RWPE1 (cell line): ENCODE data around the gene MYLIP.

Source experiments
- CTCF ChIA-PET: fragments of 350-600 bp; sonication (Branson Sonifier 250); formaldehyde crosslinking; extraction: SDS; loops from one replicate; lab custom pipeline; 2021; lab: Yijun Ruan, JAX
- POLR2A ChIA-PET: fragments of 400-600 bp; formaldehyde crosslinking; extraction: SDS; loops from one replicate; lab custom pipeline; 2020; ENCODE audit warnings: antibody characterized with exemption; ENCODE audit not compliant: low non-redundant PET; lab: Yijun Ruan, JAX
- DNase-seq: peaks from one replicate; pipeline ENCODE4 v3.0.0; 2012; ENCODE audit warnings: low spot score
- H3K27ac ChIP-seq: fragments of 450-650 bp; 2 replicates; pipeline ENCODE4 v1.5.1; 2017
- TF ChIP-seq, protein P1 (sequence below): fragments of 450-650 bp; conservative IDR thresholded peaks from 2 replicates; pipeline ENCODE4 v1.5.1; 2017; ENCODE audit warnings: low read depth, mild to moderate bottlenecking

MYLIP gene

DNA sequence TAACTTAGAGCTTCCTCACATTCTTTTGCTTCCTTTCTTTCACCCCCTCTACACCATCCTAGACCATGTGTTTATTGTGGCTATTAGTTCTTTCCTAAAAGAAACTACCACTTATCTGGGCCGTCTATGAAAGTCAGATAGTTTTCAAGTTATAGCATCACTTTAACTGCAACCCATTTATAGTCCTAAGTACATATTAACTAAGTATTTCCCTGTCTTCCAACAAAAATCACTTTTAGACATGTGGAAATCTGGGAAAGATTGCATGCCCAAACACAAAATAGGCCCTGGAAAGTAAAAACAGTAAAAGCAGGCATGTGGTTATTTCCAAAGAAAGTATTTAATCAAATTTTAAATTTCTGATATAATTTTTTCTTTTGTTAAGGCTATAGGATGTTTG is 5.5 kb downstream of the MYLIP start:
- DNase-seq, result no peak
- no peak overlapping the region for H3K27ac ChIP-seq
- POLR2A ChIA-PET, result no interaction called here
- TF ChIP-seq, protein P1, sequence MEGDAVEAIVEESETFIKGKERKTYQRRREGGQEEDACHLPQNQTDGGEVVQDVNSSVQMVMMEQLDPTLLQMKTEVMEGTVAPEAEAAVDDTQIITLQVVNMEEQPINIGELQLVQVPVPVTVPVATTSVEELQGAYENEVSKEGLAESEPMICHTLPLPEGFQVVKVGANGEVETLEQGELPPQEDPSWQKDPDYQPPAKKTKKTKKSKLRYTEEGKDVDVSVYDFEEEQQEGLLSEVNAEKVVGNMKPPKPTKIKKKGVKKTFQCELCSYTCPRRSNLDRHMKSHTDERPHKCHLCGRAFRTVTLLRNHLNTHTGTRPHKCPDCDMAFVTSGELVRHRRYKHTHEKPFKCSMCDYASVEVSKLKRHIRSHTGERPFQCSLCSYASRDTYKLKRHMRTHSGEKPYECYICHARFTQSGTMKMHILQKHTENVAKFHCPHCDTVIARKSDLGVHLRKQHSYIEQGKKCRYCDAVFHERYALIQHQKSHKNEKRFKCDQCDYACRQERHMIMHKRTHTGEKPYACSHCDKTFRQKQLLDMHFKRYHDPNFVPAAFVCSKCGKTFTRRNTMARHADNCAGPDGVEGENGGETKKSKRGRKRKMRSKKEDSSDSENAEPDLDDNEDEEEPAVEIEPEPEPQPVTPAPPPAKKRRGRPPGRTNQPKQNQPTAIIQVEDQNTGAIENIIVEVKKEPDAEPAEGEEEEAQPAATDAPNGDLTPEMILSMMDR, result no peak
- CTCF ChIA-PET, result no interaction called here

DNA sequence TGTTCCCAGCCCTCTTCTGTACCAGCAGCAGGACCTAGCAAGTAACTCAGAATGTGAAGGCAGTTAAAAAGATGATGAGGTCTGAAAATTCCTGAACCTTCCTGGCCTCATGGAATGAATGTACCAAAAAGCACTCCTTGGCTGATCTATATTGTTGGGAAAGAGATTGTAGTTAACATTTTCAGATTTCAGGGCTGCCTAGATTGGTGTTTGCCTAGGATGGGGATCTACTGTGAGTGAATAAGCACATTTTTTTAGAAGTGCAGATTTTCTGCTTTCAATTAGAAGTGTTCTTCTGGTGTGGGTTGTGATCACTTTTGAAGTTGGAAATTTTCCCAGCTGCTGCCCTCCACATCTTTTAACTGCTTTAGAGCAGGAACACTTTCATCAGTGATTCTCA is 6.2 kb downstream of the MYLIP start:
- ChIA-PET CTCF (no interaction called here), POLR2A (no interaction called here)
- H3K27ac ChIP-seq, result no peak overlapping the region
- TF ChIP-seq, protein P1, result no peak
- DNase-seq, result no peak

DNA sequence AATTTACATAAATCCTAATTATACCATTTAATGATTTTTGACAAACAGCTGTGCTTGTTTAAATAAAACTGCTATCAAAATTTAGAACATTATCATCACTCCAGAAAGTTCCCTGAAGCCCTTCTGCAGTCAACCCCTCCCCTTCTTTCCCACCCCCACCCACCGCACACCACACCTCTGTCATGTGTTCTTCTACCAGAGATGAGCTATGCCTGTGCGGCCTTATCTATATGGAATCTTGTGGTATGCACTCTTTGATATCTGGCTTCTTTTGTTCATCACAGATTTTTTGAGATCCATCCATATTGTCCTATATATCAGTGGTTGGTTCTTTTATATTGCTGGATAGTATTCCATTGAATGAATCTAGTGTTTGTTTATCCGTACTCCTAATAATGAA is 7.2 kb downstream of the MYLIP start:
- ChIA-PET POLR2A (interaction anchor here (0.6 kb wide), 1 partner anchor 12 kb away, joined by 5 read pairs; no protein-coding TSS in a partner anchor), CTCF (interaction anchor here (0.6 to 1.4 kb wide), 2 partner anchors 58 to 445 kb away, joined by 5 read pairs; no protein-coding TSS in a partner anchor)
- DNase-seq, result no peak
- H3K27ac ChIP-seq, result no peak overlapping the region
- TF ChIP-seq, protein P1, result no peak

DNA sequence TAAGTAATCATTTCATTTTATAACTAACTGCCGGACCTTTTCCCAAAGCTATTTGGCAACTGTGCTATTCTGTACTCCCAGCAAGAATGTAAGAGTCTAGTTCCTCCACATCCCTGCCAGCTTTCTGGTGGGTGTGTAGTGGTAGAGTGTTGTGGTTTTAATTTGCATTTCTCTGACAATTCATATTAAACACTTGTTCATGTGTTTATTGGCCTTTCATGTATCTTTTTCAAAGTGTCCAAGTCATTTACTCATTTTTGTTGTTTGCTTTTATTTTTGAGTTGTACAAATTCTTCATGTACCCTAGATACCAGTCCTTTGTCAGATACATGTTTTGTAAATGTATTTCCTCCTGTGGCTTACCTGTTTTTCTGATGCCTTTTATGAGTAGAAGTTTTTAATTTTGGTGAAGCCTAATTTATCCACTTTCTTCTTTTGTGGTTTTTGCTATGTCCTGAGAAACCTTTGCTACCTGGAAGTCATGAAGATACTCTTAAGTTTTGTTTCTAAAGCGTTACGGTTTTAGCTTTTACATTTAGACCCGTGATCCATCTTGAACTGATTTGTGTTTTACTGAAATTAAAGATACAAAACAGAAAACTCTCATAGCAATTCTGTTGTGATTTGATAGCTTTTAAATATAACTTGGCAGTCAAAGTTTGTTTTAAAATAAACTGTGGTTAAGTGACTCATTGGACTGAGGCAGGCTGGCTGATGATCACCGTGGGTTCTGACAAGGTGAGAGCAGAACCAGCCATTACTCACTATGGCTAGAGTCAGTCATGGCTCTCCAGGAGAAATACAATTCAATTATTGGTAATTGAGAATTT is 8.0 kb downstream of the MYLIP start:
- peak; percentile 79 for DNase-seq
- H3K27ac ChIP-seq, result no peak overlapping the region
- ChIA-PET POLR2A (interaction anchor here (0.6 kb wide), 1 partner anchor 13 kb away, joined by 5 read pairs; no protein-coding TSS in a partner anchor), CTCF (interaction anchor here (0.5 to 1.4 kb wide), 4 partner anchors 26 to 445 kb away, joined by 3 to 5 read pairs (median 4); no protein-coding TSS in a partner anchor)
- TF ChIP-seq, protein P1, result no peak

DNA sequence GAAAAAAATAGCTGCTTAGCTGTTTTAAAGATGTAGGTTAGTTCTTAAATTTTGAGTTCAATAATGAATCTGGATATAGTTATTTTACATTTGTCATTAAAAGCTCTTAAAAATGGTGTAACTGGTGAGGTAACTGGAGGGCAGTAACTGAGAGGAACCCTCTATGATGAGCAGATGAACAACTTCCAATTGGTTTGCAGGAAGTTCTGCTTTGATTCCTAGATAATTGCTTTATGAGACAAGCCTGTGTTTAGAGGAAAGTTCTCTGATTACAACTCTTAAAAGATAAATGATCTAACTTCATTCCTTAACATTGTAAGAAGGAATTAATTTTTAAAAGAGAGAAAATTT is 8.5 kb downstream of the MYLIP start:
- H3K27ac ChIP-seq, result no peak overlapping the region
- TF ChIP-seq, protein P1, result no peak
- ChIA-PET CTCF (interaction anchor here (0.5 to 1.4 kb wide), 2 partner anchors 25 to 446 kb away, joined by 3 to 5 read pairs; no protein-coding TSS in a partner anchor), POLR2A (no interaction called here)
- no peak for DNase-seq

DNA sequence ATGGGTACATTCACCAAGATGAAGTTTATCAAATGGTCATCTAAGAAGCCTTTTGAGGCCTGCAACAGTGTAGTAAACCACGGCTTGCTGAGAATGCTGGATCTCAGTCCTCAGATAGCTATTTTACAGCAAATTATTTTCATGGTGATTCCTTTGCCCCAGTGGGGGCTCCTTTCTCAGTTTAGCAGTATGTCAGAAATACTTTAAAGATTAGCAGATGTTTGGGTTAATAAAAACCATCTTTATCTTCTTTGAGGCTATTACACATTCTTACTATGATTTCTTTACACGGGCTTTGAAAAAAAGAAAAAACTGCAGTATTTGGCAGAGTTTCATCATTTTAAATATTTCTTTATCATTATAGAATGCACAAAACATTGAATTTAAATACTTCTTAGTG is 10.7 kb downstream of the MYLIP start:
- ChIA-PET POLR2A (no interaction called here), CTCF (no interaction called here)
- TF ChIP-seq, protein P1, result no peak
- no peak for DNase-seq
- H3K27ac ChIP-seq, result no peak overlapping the region
